Nephron progenitor cell (in vitro differentiated cells): ENCODE measurements around the gene KRTAP3-2.

Source experiments
- DNase-seq: peaks from one replicate; pipeline ENCODE4 v3.0.0; 2021
- H3K27ac Mint-ChIP-seq: 2 replicates; pipeline ENCODE4 v1.8.0; 2021; ENCODE audit warnings: mild to moderate bottlenecking, moderate library complexity, mixed read lengths
- H3K27me3 Mint-ChIP-seq: 2 replicates; pipeline ENCODE4 v1.8.0; 2021; ENCODE audit warnings: mild to moderate bottlenecking, low read depth, mixed read lengths; ENCODE audit not compliant: poor library complexity
- H3K36me3 Mint-ChIP-seq: 2 replicates; pipeline ENCODE4 v1.8.0; 2021; ENCODE audit warnings: low read depth, mixed read lengths
- H3K4me1 Mint-ChIP-seq: 2 replicates; pipeline ENCODE4 v1.8.0; 2021; ENCODE audit warnings: mixed read lengths
- H3K4me3 Mint-ChIP-seq: 2 replicates; pipeline ENCODE4 v1.8.0; 2021; ENCODE audit warnings: mild to moderate bottlenecking, moderate library complexity, mixed read lengths
- H3K9me3 Mint-ChIP-seq: 2 replicates; pipeline ENCODE4 v1.8.0; 2021; ENCODE audit warnings: mild to moderate bottlenecking, moderate library complexity, mixed read lengths
- CTCF ChIP-seq: fragments of 200-600 bp; sonication (generic); IDR thresholded peaks from 2 replicates; pipeline ENCODE4 v1.5.0; 2021; ENCODE audit warnings: antibody characterized with exemption

KRTAP3-2 gene

GRCh38 chr17:40956401-40957254, 43.1 kb downstream of the KRTAP3-2 start:
- DNase-seq: no peak
- H3K4me1 Mint-ChIP-seq: peaks cover 74% of the 10 kb centered on the region
- no peak for TF ChIP-seq CTCF
- no peak overlapping the region for H3K27ac Mint-ChIP-seq
- no peaks in the 10 kb centered on the region for H3K36me3 Mint-ChIP-seq
- peak overlapping the region; percentile 3 for H3K4me3 Mint-ChIP-seq
- no peaks in the 10 kb centered on the region for H3K9me3 Mint-ChIP-seq
- peaks cover 5% of the 10 kb centered on the region for H3K27me3 Mint-ChIP-seq

GRCh38 chr17:40953881-40954280, 45.8 kb downstream of the KRTAP3-2 start:
- Mint-ChIP-seq H3K4me3 (no peak overlapping the region), H3K4me1 (peaks cover 82% of the 10 kb centered on the region), H3K27me3 (peaks cover 5% of the 10 kb centered on the region), H3K27ac (no peak overlapping the region), H3K36me3 (no peaks in the 10 kb centered on the region), H3K9me3 (no peaks in the 10 kb centered on the region)
- no peak for DNase-seq
- no peak for TF ChIP-seq CTCF

- peaks cover 73% of the 10 kb centered on the region for H3K4me1 Mint-ChIP-seq
- no peak for DNase-seq
- H3K9me3 Mint-ChIP-seq: no peaks in the 10 kb centered on the region
- no peak for TF ChIP-seq CTCF
- peaks cover 3% of the 10 kb centered on the region for H3K27me3 Mint-ChIP-seq
- no peaks in the 10 kb centered on the region for H3K36me3 Mint-ChIP-seq
- no peak overlapping the region for H3K4me3 Mint-ChIP-seq
- no peak overlapping the region for H3K27ac Mint-ChIP-seq
Measured at GRCh38 chr17:40952661-40953060, 47.0 kb downstream of the KRTAP3-2 start.

- Mint-ChIP-seq H3K36me3 (no peaks in the 10 kb centered on the region), H3K27ac (peak overlapping the region; percentile 7), H3K4me1 (peaks cover 71% of the 10 kb centered on the region), H3K4me3 (no peak overlapping the region), H3K9me3 (no peaks in the 10 kb centered on the region), H3K27me3 (peaks cover 3% of the 10 kb centered on the region)
- no peak for DNase-seq
- TF ChIP-seq CTCF: no peak
Measured at GRCh38 chr17:40952154-40952553, 47.6 kb downstream of the KRTAP3-2 start.

GRCh38 chr17:40951011-40951622, 48.6 kb downstream of the KRTAP3-2 start:
- peaks cover 3% of the 10 kb centered on the region for H3K27me3 Mint-ChIP-seq
- H3K27ac Mint-ChIP-seq: no peak overlapping the region
- H3K4me3 Mint-ChIP-seq: no peak overlapping the region
- peaks cover 71% of the 10 kb centered on the region for H3K4me1 Mint-ChIP-seq
- H3K36me3 Mint-ChIP-seq: no peaks in the 10 kb centered on the region
- H3K9me3 Mint-ChIP-seq: no peaks in the 10 kb centered on the region
- no peak for TF ChIP-seq CTCF
- no peak for DNase-seq
